B cell (primary cell): ENCODE data around the gene TTLL10. TPM values are rescaled to one million over a fixed set of nuclear protein-coding genes. Genes with fewer than 3 reads are reported as not detected.

Source experiments
- ATAC-seq: fragments of 200-7000 bp; cut with Tn5 transposase; one replicate; pipeline ENCODE4 v1.10.0; 2021; ENCODE audit warnings: low read depth, mild to moderate bottlenecking, moderate number of reproducible peaks, moderate library complexity
- CTCF ChIA-PET: fragments of 350-600 bp; sonication (Branson Sonifier 250); formaldehyde crosslinking; loops from one replicate; lab custom pipeline; 2021; ENCODE audit warnings: antibody characterized with exemption, inconsistent platforms; lab: Charles Lee
- POLR2A ChIA-PET: fragments of 350-600 bp; sonication (Branson Sonifier 250); formaldehyde crosslinking; loops from one replicate; lab custom pipeline; 2021; ENCODE audit warnings: antibody characterized with exemption; lab: Charles Lee
- DNase-seq: peaks from one replicate; pipeline ENCODE4 v3.0.0; 2013
- H2AFZ ChIP-seq: 2 replicates; pipeline ENCODE4 v1.6.1; 2012; ENCODE audit warnings: mild to moderate bottlenecking, low read depth, low read length; ENCODE audit not compliant: insufficient read depth, poor library complexity, severe bottlenecking
- H3K27ac ChIP-seq, 2 donors: 1 replicate in 1 of 2; 2 replicates in 1 of 2; pipeline ENCODE4 v1.5.1; 2012 to 2013; ENCODE audit warnings: low read length in 2 of 2, mild to moderate bottlenecking in 2 of 2, moderate library complexity in 1 of 2
- H3K27me3 ChIP-seq, 4 experiments: fragments of 200-600 bp in 1 of 4; sonication (generic) in 1 of 4; replicated peaks in 1 of 4; 1 replicate in 2 of 4; 2 replicates in 2 of 4; pipeline versions ENCODE4 v1.6.1 to v1.7.0; 2013 to 2016; ENCODE audit warnings: low read length in 3 of 4, mild to moderate bottlenecking in 2 of 4, mixed read lengths in 1 of 4, moderate library complexity in 1 of 4; ENCODE audit not compliant: insufficient read depth in 4 of 4, control insufficient read depth in 3 of 4; ENCODE audit errors: control extremely low read depth in 1 of 4
- H3K36me3 ChIP-seq, 2 experiments: replicated peaks in 1 of 2; 1 replicate in 1 of 2; 2 replicates in 1 of 2; pipeline versions ENCODE4 v1.6.1 to v1.7.1; 2013; ENCODE audit warnings: low read length in 1 of 2; ENCODE audit not compliant: insufficient read depth in 2 of 2, control insufficient read depth in 1 of 2; ENCODE audit errors: control extremely low read depth in 1 of 2, extremely low read depth in 1 of 2
- H3K4me1 ChIP-seq, 2 donors: fragments of 200-600 bp in 1 of 2; sonication (generic) in 1 of 2; 1 replicate in 1 of 2; 2 replicates in 1 of 2; pipeline versions ENCODE4 v1.5.1 to v1.6.1; 2013 to 2017; ENCODE audit warnings: low read length in 2 of 2; ENCODE audit not compliant: control insufficient read depth in 2 of 2, insufficient read depth in 2 of 2
- H3K4me2 ChIP-seq: replicated peaks from 2 replicates; pipeline ENCODE3; 2012; ENCODE audit warnings: mild to moderate bottlenecking, low read depth, low read length; ENCODE audit not compliant: poor library complexity, severe bottlenecking
- H3K4me3 ChIP-seq, 5 experiments: fragments of 200-600 bp in 1 of 5; sonication (generic) in 1 of 5; 1 replicate in 3 of 5; 2 replicates in 2 of 5; pipeline versions ENCODE4 v1.5.1 to v1.7.0; 2011 to 2016; ENCODE audit warnings: low read length in 4 of 5, mild to moderate bottlenecking in 4 of 5, low read depth in 2 of 5, control low read depth in 1 of 5, moderate library complexity in 1 of 5; ENCODE audit not compliant: insufficient read depth in 1 of 5; ENCODE audit errors: control extremely low read depth in 1 of 5, extremely low read depth in 1 of 5
- H3K79me2 ChIP-seq: fragments of 200-600 bp; sonication (generic); one replicate; pipeline ENCODE4 v1.6.0; 2016; ENCODE audit warnings: low read length; ENCODE audit not compliant: control insufficient read depth, insufficient read depth
- H3K9ac ChIP-seq: fragments of 200-600 bp; sonication (generic); 2 replicates; pipeline ENCODE4 v1.6.1; 2017; ENCODE audit warnings: mild to moderate bottlenecking, low read length, moderate library complexity
- H3K9me3 ChIP-seq, 3 donors: one replicate each; pipeline versions ENCODE4 v1.6.1 to v1.7.1; 2013; ENCODE audit warnings: low read length in 2 of 3; ENCODE audit not compliant: control insufficient read depth in 2 of 3, insufficient read depth in 1 of 3; ENCODE audit errors: control extremely low read depth in 1 of 3
- H4K20me1 ChIP-seq: 2 replicates; pipeline ENCODE4 v1.6.0; 2012; ENCODE audit warnings: mild to moderate bottlenecking, low read length; ENCODE audit not compliant: insufficient read depth, control insufficient read depth, poor library complexity, severe bottlenecking
- H3K27ac Mint-ChIP-seq: one replicate; pipeline ENCODE4 v1.8.0; 2021; ENCODE audit warnings: mixed read lengths
- H3K27me3 Mint-ChIP-seq: one replicate; pipeline ENCODE4 v1.8.0; 2021; ENCODE audit warnings: mixed read lengths
- H3K4me1 Mint-ChIP-seq: one replicate; pipeline ENCODE4 v1.8.0; 2021; ENCODE audit warnings: mixed read lengths
- H3K4me3 Mint-ChIP-seq: one replicate; pipeline ENCODE4 v1.8.0; 2021; ENCODE audit warnings: mixed read lengths
- H3K9me3 Mint-ChIP-seq: one replicate; pipeline ENCODE4 v1.8.0; 2022; ENCODE audit warnings: mixed read lengths; ENCODE audit not compliant: insufficient read depth
- CTCF ChIP-seq: fragments of 200-600 bp; IDR thresholded peaks from one replicate; pipeline ENCODE4 v1.8.0; 2022; ENCODE audit warnings: antibody characterized with exemption, mild to moderate bottlenecking
- EZH2 ChIP-seq: IDR thresholded peaks from 2 replicates; pipeline ENCODE4 v1.6.1; 2012; ENCODE audit warnings: borderline replicate concordance, low read depth, mild to moderate bottlenecking, moderate library complexity, low read length; ENCODE audit not compliant: insufficient read depth, poor library complexity, severe bottlenecking
- WGBS: methylation state at CpG from one replicate; pipeline ENCODE4 v1.1.5; 2013; ENCODE audit warnings: missing lambda C conversion rate; ENCODE audit not compliant: insufficient coverage; 5-methylcytosine and 5-hydroxymethylcytosine counted together
- intact Hi-C: fragments of 100-400 bp; cut with micrococcal nuclease; formaldehyde crosslinking; loops from one replicate; pipeline ENCODE4 v1.10.0; 2022
- polyA plus RNA-seq: library from polyadenylated mRNA; depleted of rRNA; stranded (reverse); fragments of >200 nt; gene quantifications from 2 replicates; pipeline ENCODE4 v1.2.3, GENCODE V29; 2012
- total RNA-seq, 2 donors: library from RNA; stranded (reverse); fragments of 120-200 nt in 1 of 2; gene quantifications; 1 replicate in 1 of 2; 2 replicates in 1 of 2; pipeline versions ENCODE4 v1.2.3 to v1.2.4, GENCODE V29; 2013 to 2022

The TTLL10 gene
- total and polyA plus RNA-seq, 2 donors (not counting 1 experiment from before 2014, with no cell fraction given) = 0.37 to 0.45 TPM

GRCh38 chr1:1246577-1247340 is 73.1 kb downstream of the TTLL10 start, which contains the start of gene C1QTNF12:
TSS of gene C1QTNF12 (minus strand) at chr1:1246722. CDS start at chr1:1246690, 32 bp downstream.
- Histone ChIP-seq H3K79me2 (peaks cover 3% of the 10 kb centered on the region), H3K4me1 (peaks cover 28 to 30% of the 10 kb centered on the region in 2 donors), H3K27ac (no peak within 1 kb of the TSS), H3K4me3 (no peak within 1 kb of the TSS), H3K9me3 (peaks cover 0 to 10% (median 0%) of the 10 kb centered on the region in 3 donors), H3K36me3 (no peaks in the 10 kb centered on the region), H3K4me2 (peak within 1 kb of the TSS; percentile 56), H4K20me1 (peaks cover 11% of the 10 kb centered on the region), H3K27me3 (peaks cover 0 to 29% (median 11%) of the 10 kb centered on the region in 4 experiments), H3K9ac (no peak within 1 kb of the TSS), H2AFZ (peak within 1 kb of the TSS; percentile 16)
- POLR2A ChIA-PET = no interaction called here
- CTCF ChIA-PET = interaction anchor here (1.1 to 1.5 kb wide), 2 partner anchors 124 to 125 kb away, joined by 4 to 5 read pairs; no protein-coding TSS in a partner anchor
- Mint-ChIP-seq H3K9me3 (no peaks in the 10 kb centered on the region), H3K27me3 (no peaks in the 10 kb centered on the region), H3K27ac (no peak within 1 kb of the TSS), H3K4me1 (peaks cover 16% of the 10 kb centered on the region), H3K4me3 (no peak within 1 kb of the TSS)
- TF ChIP-seq EZH2 = no peak
- TF ChIP-seq CTCF = no peak
- intact Hi-C loops = no loop called here
- DNase-seq (no peak), ATAC-seq (no peak)
- WGBS = 7% methylated on average over 70 of the region's 74 CpGs

- intact Hi-C loops = no loop called here
Measured at GRCh38 chr1:1247341-1247913, 73.7 kb downstream of the TTLL10 start.

More at GRCh38 chr1:1247341-1247913, 73.7 kb downstream of the TTLL10 start:
- H3K4me1 Mint-ChIP-seq = peaks cover 16% of the 10 kb centered on the region
- H3K27ac Mint-ChIP-seq = no peak overlapping the region
- H3K4me2 ChIP-seq = peak overlapping the region; percentile 56
- WGBS = 77% methylated on average over 24 of the region's 25 CpGs
- H2AFZ ChIP-seq = no peak overlapping the region
- peaks cover 0 to 27% (median 11%) of the 10 kb centered on the region in 4 experiments for H3K27me3 ChIP-seq
- ChIA-PET CTCF (interaction anchor here (1.5 kb wide), 1 partner anchor 125 kb away, joined by 5 read pairs; no protein-coding TSS in a partner anchor), POLR2A (interaction anchor here (0.8 kb wide), 1 partner anchor 37 kb away, joined by 3 read pairs; no protein-coding TSS in a partner anchor)
- H3K9ac ChIP-seq = no peak overlapping the region
- DNase-seq (no peak), ATAC-seq (no peak)
- H3K27me3 Mint-ChIP-seq = no peaks in the 10 kb centered on the region
- peaks cover 3% of the 10 kb centered on the region for H3K79me2 ChIP-seq
- no peak overlapping the region for H3K4me3 Mint-ChIP-seq
- H3K27ac ChIP-seq = no peak overlapping the region
- H3K36me3 ChIP-seq = no peaks in the 10 kb centered on the region
- H3K4me1 ChIP-seq = peaks cover 28 to 30% of the 10 kb centered on the region in 2 donors
- H3K9me3 Mint-ChIP-seq = no peaks in the 10 kb centered on the region
- H4K20me1 ChIP-seq = peaks cover 11% of the 10 kb centered on the region
- H3K4me3 ChIP-seq = no peak overlapping the region
- H3K9me3 ChIP-seq = peaks cover 0 to 10% (median 0%) of the 10 kb centered on the region in 3 donors
- TF ChIP-seq EZH2 (no peak), CTCF (no peak)
